K562 (cell line): Measurements from ENCODE around the gene ADAMTS7. TPM values are rescaled to one million over a fixed set of nuclear protein-coding genes. Genes with fewer than 3 reads are reported as not detected.
A peak's percentile ranks its signal among the peaks of the same experiment; 100 is the strongest.

Experiments
- ATAC-seq: fragments of 200-7000 bp; cut with Tn5 transposase; 3 replicates; pipeline ENCODE4 v1.9.1; 2020; ENCODE audit warnings: moderate library complexity
- BruUV-seq: library from RNA; stranded (reverse); fragments of 400-500 nt; replicated peaks from 2 replicates; lab custom pipeline; 2021; lab: Mats Ljungman, UMichigan
- CTCF ChIA-PET: fragments of 300-600 bp; formaldehyde crosslinking; extraction: SDS; loops from one replicate; lab custom pipeline; 2021; ENCODE audit warnings: low intra/inter-chr PET ratio; lab: Yijun Ruan, JAX
- POLR2A ChIA-PET: fragments of 300-600, 350-650 bp; sonication (Branson Sonifier 250); formaldehyde crosslinking; extraction: SDS; loops from one replicate; lab custom pipeline; 2021; ENCODE audit warnings: antibody characterized with exemption, inconsistent platforms; lab: Yijun Ruan, JAX
- DNase-seq, 4 experiments: peaks; one replicate each; pipeline versions ENCODE4 v3.0.0 to v3.0.0-alpha.2; 2011 to 2018; ENCODE audit warnings: low spot score in 3 of 4, mixed read lengths in 3 of 4; ENCODE audit errors: extremely low read depth in 1 of 4
- FAIRE-seq: peaks from 2 replicates; lab custom pipeline; 2011; peaks lifted over from hg19 to GRCh38; lab: Jason Lieb, UNC
- H2AFZ ChIP-seq: 2 replicates; pipeline ENCODE4 v1.6.0; 2011; ENCODE audit warnings: low read depth, low read length, control low read depth, inconsistent platforms
- H3K27ac ChIP-seq: fragments of 200-600 bp; 3 replicates; pipeline ENCODE4 v1.8.0; 2011; ENCODE audit warnings: low read depth, mild to moderate bottlenecking, control low read depth, inconsistent platforms, low read length, moderate library complexity, mixed read lengths; ENCODE audit errors: extremely low read depth
- H3K27me3 ChIP-seq, 2 experiments: fragments of 300-600 bp in 1 of 2; 2 replicates in 1 of 2; 3 replicates in 1 of 2; pipeline versions ENCODE4 v1.6.0 to v1.8.0; 2011; ENCODE audit warnings: inconsistent platforms in 2 of 2, low read length in 2 of 2, mild to moderate bottlenecking in 1 of 2, mixed read lengths in 1 of 2, moderate library complexity in 1 of 2; ENCODE audit not compliant: control insufficient read depth in 2 of 2, insufficient read depth in 2 of 2
- H3K36me3 ChIP-seq: fragments of 300-600 bp; 3 replicates; pipeline ENCODE4 v1.8.0; 2011; ENCODE audit warnings: mild to moderate bottlenecking, low read length, inconsistent platforms; ENCODE audit not compliant: control insufficient read depth, insufficient read depth
- H3K4me1 ChIP-seq, 2 experiments: fragments of 200-600 bp in 1 of 2; replicated peaks in 1 of 2; 2 replicates in 1 of 2; 3 replicates in 1 of 2; pipeline versions ENCODE4 v1.5.1 to v1.8.0; 2011; ENCODE audit warnings: inconsistent platforms in 2 of 2, low read length in 2 of 2, mild to moderate bottlenecking in 1 of 2, mixed read lengths in 1 of 2, moderate library complexity in 1 of 2; ENCODE audit not compliant: control insufficient read depth in 2 of 2, insufficient read depth in 2 of 2
- H3K4me2 ChIP-seq: 2 replicates; pipeline ENCODE4 v1.6.1; 2011; ENCODE audit warnings: low read length, control low read depth, inconsistent platforms, mixed read lengths; ENCODE audit not compliant: insufficient read depth
- H3K4me3 ChIP-seq: fragments of 200-600 bp; sonication (generic), shearing (Covaris generic); 2 replicates; pipeline ENCODE4 v1.5.1; 2016; ENCODE audit warnings: control low read depth, inconsistent platforms
- H3K79me2 ChIP-seq: fragments of 200-600 bp; 3 replicates; pipeline ENCODE4 v1.8.0; 2011; ENCODE audit warnings: low read length, inconsistent platforms; ENCODE audit not compliant: control insufficient read depth, insufficient read depth
- H3K9ac ChIP-seq, 2 experiments: 2 replicates each; pipeline versions ENCODE4 v1.6.0 to v1.6.1; 2011; ENCODE audit warnings: low read depth in 2 of 2, low read length in 2 of 2, control low read depth in 1 of 2, inconsistent platforms in 1 of 2, mild to moderate bottlenecking in 1 of 2, mixed read lengths in 1 of 2; ENCODE audit not compliant: insufficient read depth in 1 of 2
- H3K9me1 ChIP-seq: one replicate; pipeline ENCODE4 v1.6.0; 2011; ENCODE audit warnings: inconsistent platforms, mild to moderate bottlenecking, low read length, moderate library complexity; ENCODE audit not compliant: control insufficient read depth, insufficient read depth
- H3K9me3 ChIP-seq: replicated peaks from 2 replicates; pipeline ENCODE4 v1.5.1; 2011; ENCODE audit warnings: low read depth, low read length, inconsistent platforms; ENCODE audit not compliant: control insufficient read depth, insufficient read depth
- H4K20me1 ChIP-seq: replicated peaks from 2 replicates; pipeline ENCODE4 v1.6.1; 2011; ENCODE audit warnings: low read length, inconsistent platforms, mixed read lengths; ENCODE audit not compliant: control insufficient read depth, insufficient read depth
- CREBBP ChIP-seq: IDR thresholded peaks from one replicate; pipeline ENCODE4 v1.6.1; 2012; ENCODE audit warnings: low read depth, mild to moderate bottlenecking, control low read depth, inconsistent platforms, low read length
- HMGN3 ChIP-seq: IDR thresholded peaks from 2 replicates; pipeline ENCODE4 v1.6.1; 2011; ENCODE audit warnings: borderline replicate concordance, low read depth, mild to moderate bottlenecking, mixed read lengths, low read length; ENCODE audit not compliant: insufficient read length; ENCODE audit errors: extremely low read depth
- LEF1 ChIP-seq: fragments of 450-650 bp; IDR thresholded peaks from 2 replicates; pipeline ENCODE4 v1.6.1; 2016; ENCODE audit warnings: mild to moderate bottlenecking
- MAZ ChIP-seq, 2 experiments: fragments of 450-650 bp in 1 of 2; sonication (generic) in 1 of 2; formaldehyde crosslinking; IDR thresholded peaks in 1 of 2; conservative IDR thresholded peaks in 1 of 2; 2 replicates each; pipeline versions ENCODE4 v1.4.0 to v1.5.0; 2020; ENCODE audit warnings: mild to moderate bottlenecking in 1 of 2, missing genetic modification reagents in 1 of 2
- NRF1 ChIP-seq, 2 experiments: fragments of 450-650 bp; IDR thresholded peaks in 1 of 2; conservative IDR thresholded peaks in 1 of 2; 2 replicates each; pipeline ENCODE4 v1.6.1; 2014; ENCODE audit warnings: mild to moderate bottlenecking in 2 of 2
- RFX1 ChIP-seq: fragments of 450-650 bp; IDR thresholded peaks from 2 replicates; pipeline ENCODE4 v1.6.1; 2016; ENCODE audit warnings: mild to moderate bottlenecking, moderate library complexity
- TBP ChIP-seq: optimal IDR thresholded peaks from 2 replicates; pipeline ENCODE3; 2011; ENCODE audit warnings: low read depth, low read length, improper control_type of control experiment
- TCF7 ChIP-seq: sonication (generic); IDR thresholded peaks from 2 replicates; pipeline ENCODE4 v1.6.1; 2016; ENCODE audit warnings: antibody characterized with exemption, borderline replicate concordance
- TCF7L2 ChIP-seq: fragments of 150-350 bp; IDR thresholded peaks from 2 replicates; pipeline ENCODE4 v1.6.1; 2016; ENCODE audit warnings: low read depth, mild to moderate bottlenecking, low read length, moderate library complexity
- ZNF707 ChIP-seq: fragments of 250-450 bp; sonication (Bioruptor Pico); conservative IDR thresholded peaks from 2 replicates; pipeline ENCODE4 v1.8.0; 2022; ENCODE audit warnings: inconsistent platforms, mild to moderate bottlenecking, moderate library complexity
- WGBS: fragments of 100-300 bp; shearing (Covaris generic); methylation state at CpG from one replicate; pipeline ENCODE4 v1.1.6; 2016; ENCODE audit warnings: low coverage, mixed read lengths; ENCODE audit not compliant: insufficient coverage; ENCODE audit errors: missing lambda C conversion rate; 5-methylcytosine and 5-hydroxymethylcytosine counted together
- in situ Hi-C: fragments of 300-500 bp; cut with MboI; formaldehyde crosslinking; loops from 4 replicates; pipeline ENCODE4 v1.15.0; 2018; ENCODE audit warnings: inconsistent platforms, mixed read lengths
- intact Hi-C: fragments of 100-400 bp; cut with micrococcal nuclease; formaldehyde crosslinking; loops from 2 replicates; pipeline ENCODE4 v1.14.2; 2022
- polyA plus RNA-seq, 8 experiments: library from polyadenylated mRNA; depleted of rRNA in 4 of 8; stranded (reverse) in 5 of 8; unstranded in 3 of 8; fragments of >200 nt; fragmentation: Nextera tagmentation in 2 of 8; fragmentation: Illumina TruSeq in 1 of 8; extraction: Ambion mirVana in 2 of 8; extraction: Trizol in 1 of 8; gene quantifications; 2 replicates each; pipeline versions ENCODE4 v1.2.1 to v1.2.3, GENCODE V29; 2011 to 2014; ENCODE audit warnings: inconsistent platforms in 1 of 8, missing spikeins in 1 of 8
- total RNA-seq, 7 experiments: library from RNA; depleted of rRNA in 6 of 7; stranded (reverse); fragments of >200 nt in 6 of 7; fragmentation: Illumina TruSeq in 2 of 7; extraction: Trizol in 2 of 7; gene quantifications; 2 replicates each; pipeline versions ENCODE4 v1.2.1 to v1.2.3, GENCODE V29; 2011 to 2021; ENCODE audit warnings: low replicate concordance in 1 of 7
- TF ChIP-seq, protein P1 (sequence below): fragments of 200-400 bp; formaldehyde crosslinking; IDR thresholded peaks from 2 replicates; pipeline ENCODE4 v1.6.1; 2017; ENCODE audit warnings: mild to moderate bottlenecking, low read depth, low read length, moderate library complexity
- TF ChIP-seq, protein P2 (sequence below): fragments of 450-650 bp; conservative IDR thresholded peaks from 2 replicates; pipeline ENCODE4 v1.6.1; 2016; ENCODE audit warnings: missing genetic modification characterization, low read depth, mild to moderate bottlenecking, control low read depth, missing compliant biosample characterization
- TF ChIP-seq, protein P3 (sequence below): fragments of 200-800 bp; sonication (Bioruptor generic); IDR thresholded peaks from 2 replicates; pipeline ENCODE4 v1.6.1; 2017; ENCODE audit warnings: missing genetic modification characterization, missing compliant biosample characterization

The ADAMTS7 gene
- total and polyA plus RNA-seq, 9 of the 15 experiments (the other 6 are each of a cell fraction or from before 2014, with no cell fraction given) = 0.05 to 0.07 TPM; not detected in 7

DNA sequence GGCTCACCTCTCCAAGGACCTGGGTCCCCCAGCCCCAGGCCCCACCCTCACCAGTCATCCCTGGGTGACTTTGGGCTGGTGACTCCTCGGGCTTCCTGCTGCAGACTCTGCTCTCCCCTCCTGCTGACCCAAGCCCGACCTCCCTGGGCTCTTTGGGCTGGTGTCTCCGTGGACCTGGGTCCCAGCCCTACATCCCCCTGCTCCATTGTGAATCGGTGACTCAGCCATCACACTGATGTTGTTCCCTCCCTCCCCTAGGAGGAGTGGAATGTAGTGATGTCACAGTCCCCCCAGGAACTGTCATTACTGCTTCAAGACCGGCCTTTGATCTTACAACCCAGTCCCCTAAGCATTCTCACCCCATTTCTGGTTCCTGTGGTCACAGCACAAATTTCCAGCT, 83.7 kb downstream of the ADAMTS7 start (continued):
- TF ChIP-seq HMGN3 = no peak
- no peak for TF ChIP-seq TBP
- TF ChIP-seq, all 486 proteins: peak for 0

DNA sequence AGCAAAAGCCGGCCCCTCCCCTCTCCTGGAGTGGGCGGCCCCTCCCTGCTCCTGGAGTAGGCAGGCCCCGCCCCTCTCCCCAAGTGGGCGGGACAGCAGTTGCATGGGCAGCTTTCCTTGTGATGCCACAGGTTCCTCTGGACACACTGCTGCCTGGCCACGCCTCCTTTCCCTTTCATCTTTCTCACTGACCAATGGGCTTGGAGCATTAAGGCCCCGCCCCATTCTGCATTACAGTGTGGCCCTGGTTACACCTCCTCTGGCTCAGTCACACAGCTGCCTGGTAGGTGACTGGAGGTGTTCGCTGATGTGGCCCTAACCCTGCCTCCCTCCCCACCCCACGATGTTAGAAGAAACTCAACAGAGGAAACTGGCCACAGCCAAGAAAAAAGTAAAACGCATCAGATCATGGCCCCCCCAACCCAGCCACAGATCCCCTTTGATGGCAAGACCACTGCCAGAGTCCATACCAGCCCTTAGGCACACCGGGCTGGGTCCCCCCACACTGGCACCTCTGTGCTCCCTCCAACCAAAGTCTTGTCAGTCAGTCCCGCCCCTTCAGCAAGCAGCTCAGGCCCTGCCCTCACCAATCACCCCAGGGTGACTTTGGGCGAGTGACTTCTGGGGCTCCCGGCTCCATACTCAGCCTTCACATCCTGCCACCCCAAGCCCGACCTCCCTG, 84.3 kb downstream of the ADAMTS7 start:
- POLR2A ChIA-PET = no interaction called here
- peak; percentile 86 for FAIRE-seq
- WGBS = 9% methylated on average over 10 of the region's 14 CpGs

More for the DNA sequence above, 84.3 kb downstream of the ADAMTS7 start:
- DNase-seq = peak; percentile 82 to 91 (median 86)
- Histone ChIP-seq H3K4me3 (no peak overlapping the region), H2AFZ (no peak overlapping the region), H3K9me1 (no peaks in the 10 kb centered on the region), H3K79me2 (no peaks in the 10 kb centered on the region), H4K20me1 (no peaks in the 10 kb centered on the region), H3K4me2 (no peak overlapping the region), H3K9me3 (no peaks in the 10 kb centered on the region), H3K27ac (no peak overlapping the region), H3K36me3 (no peaks in the 10 kb centered on the region), H3K9ac (no peak overlapping the region), H3K27me3 (peaks cover 0 to 6% of the 10 kb centered on the region in 2 experiments; a peak in 2 of 5 replicates), H3K4me1 (peaks cover 0 to 5% of the 10 kb centered on the region in 2 experiments; a peak in 2 of 5 replicates)
- CTCF ChIA-PET = no interaction called here
- ATAC-seq = peak; percentile 97
- intact Hi-C loops = no loop called here
- TF ChIP-seq TCF7L2 (peak; percentile 60; the same call in 1 of the 2 replicates), ZNF707 (CRISPR knock-in tag) (no peak), NRF1 (conservative IDR thresholded peaks at IDR 0.05 in 1 of 2, IDR thresholded peaks at IDR 0.05 in 1 of 2) (peak; percentile 42 to 63), TCF7 (peak; percentile 74), LEF1 (0 out of 2 replicates have a peak, but pooled peaks have one; percentile 32), RFX1 (peak; percentile 19; the same call in 1 of the 2 replicates), MAZ (CRISPR knock-in tag; conservative IDR thresholded peaks at IDR 0.05 in 1 of 2, IDR thresholded peaks at IDR 0.05 in 1 of 2) (peak in 1 of 2 experiments; percentile 55; a peak in 1 of 4 replicates), CREBBP (no peak)
- TF ChIP-seq, protein P1, sequence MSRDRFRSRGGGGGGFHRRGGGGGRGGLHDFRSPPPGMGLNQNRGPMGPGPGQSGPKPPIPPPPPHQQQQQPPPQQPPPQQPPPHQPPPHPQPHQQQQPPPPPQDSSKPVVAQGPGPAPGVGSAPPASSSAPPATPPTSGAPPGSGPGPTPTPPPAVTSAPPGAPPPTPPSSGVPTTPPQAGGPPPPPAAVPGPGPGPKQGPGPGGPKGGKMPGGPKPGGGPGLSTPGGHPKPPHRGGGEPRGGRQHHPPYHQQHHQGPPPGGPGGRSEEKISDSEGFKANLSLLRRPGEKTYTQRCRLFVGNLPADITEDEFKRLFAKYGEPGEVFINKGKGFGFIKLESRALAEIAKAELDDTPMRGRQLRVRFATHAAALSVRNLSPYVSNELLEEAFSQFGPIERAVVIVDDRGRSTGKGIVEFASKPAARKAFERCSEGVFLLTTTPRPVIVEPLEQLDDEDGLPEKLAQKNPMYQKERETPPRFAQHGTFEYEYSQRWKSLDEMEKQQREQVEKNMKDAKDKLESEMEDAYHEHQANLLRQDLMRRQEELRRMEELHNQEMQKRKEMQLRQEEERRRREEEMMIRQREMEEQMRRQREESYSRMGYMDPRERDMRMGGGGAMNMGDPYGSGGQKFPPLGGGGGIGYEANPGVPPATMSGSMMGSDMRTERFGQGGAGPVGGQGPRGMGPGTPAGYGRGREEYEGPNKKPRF = no peak
- TF ChIP-seq, protein P2, sequence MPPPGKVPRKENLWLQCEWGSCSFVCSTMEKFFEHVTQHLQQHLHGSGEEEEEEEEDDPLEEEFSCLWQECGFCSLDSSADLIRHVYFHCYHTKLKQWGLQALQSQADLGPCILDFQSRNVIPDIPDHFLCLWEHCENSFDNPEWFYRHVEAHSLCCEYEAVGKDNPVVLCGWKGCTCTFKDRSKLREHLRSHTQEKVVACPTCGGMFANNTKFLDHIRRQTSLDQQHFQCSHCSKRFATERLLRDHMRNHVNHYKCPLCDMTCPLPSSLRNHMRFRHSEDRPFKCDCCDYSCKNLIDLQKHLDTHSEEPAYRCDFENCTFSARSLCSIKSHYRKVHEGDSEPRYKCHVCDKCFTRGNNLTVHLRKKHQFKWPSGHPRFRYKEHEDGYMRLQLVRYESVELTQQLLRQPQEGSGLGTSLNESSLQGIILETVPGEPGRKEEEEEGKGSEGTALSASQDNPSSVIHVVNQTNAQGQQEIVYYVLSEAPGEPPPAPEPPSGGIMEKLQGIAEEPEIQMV = no peak
- TF ChIP-seq, protein P3, sequence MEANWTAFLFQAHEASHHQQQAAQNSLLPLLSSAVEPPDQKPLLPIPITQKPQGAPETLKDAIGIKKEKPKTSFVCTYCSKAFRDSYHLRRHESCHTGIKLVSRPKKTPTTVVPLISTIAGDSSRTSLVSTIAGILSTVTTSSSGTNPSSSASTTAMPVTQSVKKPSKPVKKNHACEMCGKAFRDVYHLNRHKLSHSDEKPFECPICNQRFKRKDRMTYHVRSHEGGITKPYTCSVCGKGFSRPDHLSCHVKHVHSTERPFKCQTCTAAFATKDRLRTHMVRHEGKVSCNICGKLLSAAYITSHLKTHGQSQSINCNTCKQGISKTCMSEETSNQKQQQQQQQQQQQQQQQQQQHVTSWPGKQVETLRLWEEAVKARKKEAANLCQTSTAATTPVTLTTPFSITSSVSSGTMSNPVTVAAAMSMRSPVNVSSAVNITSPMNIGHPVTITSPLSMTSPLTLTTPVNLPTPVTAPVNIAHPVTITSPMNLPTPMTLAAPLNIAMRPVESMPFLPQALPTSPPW = peak; percentile 73
- BruUV-seq = no TSS peak
- in situ Hi-C loops = no loop called here
